ENCODE measurements around the gene USP21. TPM values are rescaled to one million over a fixed set of nuclear protein-coding genes. Genes with fewer than 3 reads are reported as not detected.

Gene USP21
- total and polyA plus RNA-seq, 2 donors (not counting 3 experiments of a cell fraction or from before 2014, with no cell fraction given) = 19.7 to 29.2 TPM

DNA sequence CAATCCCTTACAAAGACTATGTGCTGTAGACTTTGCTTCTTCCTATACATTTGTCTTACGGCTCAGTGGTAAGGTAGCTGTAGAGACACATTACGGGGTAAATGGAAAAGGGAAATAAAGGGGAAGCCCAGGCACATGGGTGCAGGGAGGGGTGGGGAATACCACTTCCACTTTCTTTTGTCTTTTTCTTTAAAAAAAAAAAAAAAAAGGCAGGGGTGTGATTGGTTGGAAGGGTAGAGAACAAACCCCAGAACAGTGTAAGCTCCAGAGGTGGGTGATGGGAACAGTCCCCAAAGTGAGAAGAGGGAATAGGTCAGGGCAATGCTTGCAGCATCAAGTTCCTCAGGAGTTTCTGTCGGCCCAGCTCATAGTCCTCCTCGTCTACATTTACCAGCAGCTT is 37.5 kb upstream of the USP21 start:
- Histone ChIP-seq H4K20me1 (replicated peaks; ENCODE audit: control insufficient read depth, extremely low read depth, insufficient read depth, low read length) (no peaks in the 10 kb centered on the region), H3K9me3 (replicated peaks; ENCODE audit: control insufficient read depth, insufficient read depth, low read length) (no peaks in the 10 kb centered on the region), H3K27me3 (ENCODE audit: control insufficient read depth in 2 of 2, insufficient read depth in 2 of 2, low read length in 2 of 2) (no peaks in the 10 kb centered on the region), H3K9ac (replicated peaks; ENCODE audit: extremely low read depth, insufficient read depth, low read length) (no peak overlapping the region), H3K4me1 (ENCODE audit: control insufficient read depth, extremely low read depth, insufficient read depth, low read length) (peaks cover 11% of the 10 kb centered on the region), H3K27ac (ENCODE audit: insufficient read depth, low read depth, low read length) (no peak overlapping the region), H2AFZ (ENCODE audit: low read depth, low read length) (no peak overlapping the region), H3K79me2 (ENCODE audit: control insufficient read depth, insufficient read depth, low read length) (peaks cover 29% of the 10 kb centered on the region), H3K4me3 (replicated peaks in 1 of 3; ENCODE audit: insufficient read depth in 1 of 3, low read depth in 1 of 3, low read length in 3 of 3) (no peak overlapping the region), H3K4me2 (ENCODE audit: insufficient read depth, low read length) (no peak overlapping the region), H3K36me3 (ENCODE audit: control insufficient read depth in 2 of 2, extremely low read depth in 1 of 2, insufficient read depth in 2 of 2, low read length in 2 of 2) (peaks cover 18 to 39% of the 10 kb centered on the region in 2 experiments), H3K9me1 (replicated peaks; ENCODE audit: control insufficient read depth, extremely low read depth, insufficient read depth, low read length) (no peaks in the 10 kb centered on the region)
- no TSS peak for BruUV-seq (replicated peaks)
- intact Hi-C loops (cut with micrococcal nuclease) = no loop called here
- ChIA-PET POLR2A (no interaction called here), CTCF (interaction anchor here (1.0 to 1.1 kb wide), 2 partner anchors 14 to 19 kb away, joined by 3 to 5 read pairs; no protein-coding TSS in a partner anchor)
- dilution Hi-C loops (cut with MboI; ENCODE audit: extremely low pct_ligation_motif_present, low sequenced_read_pairs) = no loop called here
- DNase-seq (ENCODE audit: low read depth, low spot score) = no peak
- no peak for TF ChIP-seq MYC (IDR thresholded peaks at IDR 0.05; ENCODE audit: low read depth, low read length)
- TF ChIP-seq, protein P1, sequence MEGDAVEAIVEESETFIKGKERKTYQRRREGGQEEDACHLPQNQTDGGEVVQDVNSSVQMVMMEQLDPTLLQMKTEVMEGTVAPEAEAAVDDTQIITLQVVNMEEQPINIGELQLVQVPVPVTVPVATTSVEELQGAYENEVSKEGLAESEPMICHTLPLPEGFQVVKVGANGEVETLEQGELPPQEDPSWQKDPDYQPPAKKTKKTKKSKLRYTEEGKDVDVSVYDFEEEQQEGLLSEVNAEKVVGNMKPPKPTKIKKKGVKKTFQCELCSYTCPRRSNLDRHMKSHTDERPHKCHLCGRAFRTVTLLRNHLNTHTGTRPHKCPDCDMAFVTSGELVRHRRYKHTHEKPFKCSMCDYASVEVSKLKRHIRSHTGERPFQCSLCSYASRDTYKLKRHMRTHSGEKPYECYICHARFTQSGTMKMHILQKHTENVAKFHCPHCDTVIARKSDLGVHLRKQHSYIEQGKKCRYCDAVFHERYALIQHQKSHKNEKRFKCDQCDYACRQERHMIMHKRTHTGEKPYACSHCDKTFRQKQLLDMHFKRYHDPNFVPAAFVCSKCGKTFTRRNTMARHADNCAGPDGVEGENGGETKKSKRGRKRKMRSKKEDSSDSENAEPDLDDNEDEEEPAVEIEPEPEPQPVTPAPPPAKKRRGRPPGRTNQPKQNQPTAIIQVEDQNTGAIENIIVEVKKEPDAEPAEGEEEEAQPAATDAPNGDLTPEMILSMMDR (IDR thresholded peaks at IDR 0.05; ENCODE audit: extremely low read depth in 1 of 2, insufficient read depth in 1 of 2, low read depth in 1 of 2, low read length in 2 of 2) = no peak
- no peak for TF ChIP-seq JUN (IDR thresholded peaks at IDR 0.05; ENCODE audit: borderline replicate concordance, insufficient read depth, insufficient read length, low read depth)
- TF ChIP-seq EZH2 (IDR thresholded peaks at IDR 0.05; ENCODE audit: borderline replicate concordance, low read depth, low read length, severe bottlenecking) = no peak
- TF ChIP-seq FOS (IDR thresholded peaks at IDR 0.05; ENCODE audit: borderline replicate concordance, insufficient read depth, low read length) = no peak
- no peak for TF ChIP-seq GATA2 (IDR thresholded peaks at IDR 0.05; ENCODE audit: insufficient read depth, insufficient read length, low read depth, low read length)
- TF ChIP-seq, protein P2, sequence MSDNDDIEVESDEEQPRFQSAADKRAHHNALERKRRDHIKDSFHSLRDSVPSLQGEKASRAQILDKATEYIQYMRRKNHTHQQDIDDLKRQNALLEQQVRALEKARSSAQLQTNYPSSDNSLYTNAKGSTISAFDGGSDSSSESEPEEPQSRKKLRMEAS (IDR thresholded peaks at IDR 0.05; ENCODE audit: insufficient read depth, insufficient read length) = no peak
- TF ChIP-seq POLR2AphosphoS5 (IDR thresholded peaks at IDR 0.05; ENCODE audit: insufficient read depth, low read depth, low read length) = no peak
- TF ChIP-seq POLR2A (IDR thresholded peaks at IDR 0.05; ENCODE audit: low read depth, low read length) = no peak
- FAIRE-seq = no peak

Measured in endothelial cell of umbilical vein (primary cell).